Heart right ventricle (tissue), 16 donors: ENCODE measurements around the gene TMEM120B. TPM values are rescaled to one million over a fixed set of nuclear protein-coding genes. Genes with fewer than 3 reads are reported as not detected.
"Not testable (repeated sequence)": the region's sequence is repeated elsewhere in the genome, so short reads cannot be mapped to it uniquely, and the experiment has no call there.

Source experiments
- ATAC-seq, 8 donors: fragments of 200-7000 bp; cut with Tn5 transposase; one replicate each; pipeline ENCODE4 v1.9.1; 2020; ENCODE audit warnings: mild to moderate bottlenecking in 8 of 8, moderate library complexity in 8 of 8, moderate number of reproducible peaks in 1 of 8
- DNase-seq, 2 donors: peaks; one replicate each; pipeline ENCODE4 v3.0.0-alpha.2; 2020
- H3K27ac ChIP-seq, 10 donors: fragments of 200-600 bp; sonication (generic) in 2 of 10; one replicate each; pipeline versions ENCODE4 v1.5.0 to v1.8.0; 2020 to 2022; ENCODE audit warnings: mild to moderate bottlenecking in 3 of 10
- H3K27me3 ChIP-seq, 7 donors: fragments of 200-600 bp; one replicate each; pipeline ENCODE4 v1.8.0; 2021 to 2022; ENCODE audit warnings: mild to moderate bottlenecking in 2 of 7
- H3K36me3 ChIP-seq, 9 donors: fragments of 200-600 bp; sonication (generic) in 1 of 9; one replicate each; pipeline versions ENCODE4 v1.5.0 to v1.8.0; 2020 to 2022; ENCODE audit warnings: mild to moderate bottlenecking in 2 of 9
- H3K4me1 ChIP-seq, 9 donors: fragments of 200-600 bp; sonication (generic) in 1 of 9; one replicate each; pipeline versions ENCODE4 v1.5.0 to v1.8.0; 2020 to 2022; ENCODE audit warnings: mild to moderate bottlenecking in 4 of 9
- H3K4me3 ChIP-seq, 10 donors: fragments of 200-600 bp; sonication (generic) in 2 of 10; one replicate each; pipeline versions ENCODE4 v1.5.0 to v1.8.0; 2020 to 2022; ENCODE audit warnings: mild to moderate bottlenecking in 7 of 10, moderate library complexity in 2 of 10
- H3K9me3 ChIP-seq, 11 donors: fragments of 200-600 bp in 10 of 11; sonication (generic) in 2 of 11; one replicate each; pipeline versions ENCODE4 v1.5.0 to v1.8.0; 2013 to 2022; ENCODE audit warnings: mild to moderate bottlenecking in 2 of 11, control low read depth in 1 of 11, moderate library complexity in 1 of 11
- CTCF ChIP-seq, 9 donors: fragments of 200-600 bp; sonication (generic) in 2 of 9; IDR thresholded peaks; one replicate each; pipeline versions ENCODE4 v1.5.0 to v1.8.0; 2021 to 2022; ENCODE audit warnings: antibody characterized with exemption in 9 of 9, mild to moderate bottlenecking in 5 of 9, moderate library complexity in 1 of 9
- WGBS, 2 donors: extraction: QIAGEN DNeasy Blood & Tissue Kit; methylation state at CpG; one replicate each; pipeline ENCODE4 v1.1.7; 2013; ENCODE audit warnings: inconsistent platforms in 1 of 2; 5-methylcytosine and 5-hydroxymethylcytosine counted together
- intact Hi-C, 10 donors: fragments of 100-400 bp; cut with DNase I; formaldehyde crosslinking; loops; one replicate each; pipeline versions ENCODE4 v1.11.1 to v1.14.2; 2022
- polyA plus RNA-seq, 2 donors: library from polyadenylated mRNA; stranded (reverse); fragments of 200-250 nt; gene quantifications; one replicate each; pipeline ENCODE4 v1.2.3, GENCODE V29; 2013
- total RNA-seq, 10 donors: library from RNA; stranded (reverse); fragmentation: NEBNext Ultra II Directional in 3 of 10; extraction: Animal tissue kit (Norgen Biotek cat#: 25700) in 3 of 10; gene quantifications; one replicate each; pipeline versions ENCODE4 v1.2.1 to v1.2.4, GENCODE V29; 2021 to 2023
- donor health status: Arrhythmogenic right ventricular cardiomyopathy.
- donor health status: ischemic (EF 13 %, LVEDD 7.1; RV severe dilation, severe dysfunction).
- donor health status: healthy with polysubstance abuse.
- donor health status: DM: no; HTN: yes; CAD: no.
- donor health status: DM: no; HTN: no; CAD: no.
- donor health status: ischemic (EF 25% LVEDD 6.9; RV normal size, moderate dysfunction).
- donor health status: ischemic (EF 25% LVEDD 5.7; RV mildly dilated, moderate dysfunction).
- donor health status: healthy.
- donor health status: DM: yes; HTN: yes; CAD: no.
- donor health status: Ischemic cardiomyopathy.
- donor health status: ischemic (EF 35%, LVEDD 5.7; RV mildly dilated, moderate dysfunction).
- donor health status: nonischemic (EF 11% LVEDD 7.7; RV severe dilation, severe dysfunction).
- donor health status: DM: yes; HTN: yes; CAD: no.
- donor health status: PGD.
- donor health status: ischemic (EF 29% LVEDD 5.4; RV normal size, mild dysfunction).
- donor health status: nonischemic (EF 23%, LVEDD 6.1; RV moderate dilation, normal function).

The TMEM120B gene
- total and polyA plus RNA-seq, 12 donors: 5.3 to 12.7 (median 7.4) TPM

- Histone ChIP-seq H3K9me3 (no peaks in the 10 kb centered on the region), H3K4me3 (no peak overlapping the region), H3K27me3 (no peaks in the 10 kb centered on the region), H3K4me1 (peaks cover 0 to 9% (median 0%) of the 10 kb centered on the region in 9 donors), H3K36me3 (no peaks in the 10 kb centered on the region), H3K27ac (no peak overlapping the region)
- DNase-seq (no peak), ATAC-seq (no peak)
- intact Hi-C loops: loop anchor here in 2 of 10 donors (10.0 kb wide), 1 partner anchor 54 kb away; the partner anchor contains the start of gene ORAI1 (in 2 of the 2)
- TF ChIP-seq CTCF (IDR thresholded peaks at IDR 0.05): no peak
- WGBS, 2 donors: 61 to 69% methylated on average over 8 to 9 of the region's 9 CpGs
These were observed 33.7 kb upstream of the TMEM120B start for GRCh38 chr12:121678716-121679300.

GRCh38 chr12:121679661-121680197 is 32.8 kb upstream of the TMEM120B start:
- DNase-seq, H3K4me3 ChIP-seq, H3K27me3 ChIP-seq, H3K36me3 ChIP-seq, H3K4me1 ChIP-seq, H3K27ac ChIP-seq, H3K9me3 ChIP-seq, ATAC-seq: not testable (repeated sequence)
- intact Hi-C loops: loop anchor here in 9 of 10 donors (2.0 to 10.0 kb wide), 6 partner anchors 55 to 182 kb away; partner anchors contain the start of gene ORAI1 (in 3 of the 9)
- 83 to 85% methylated on average over 12 to 13 of the region's 13 CpGs for WGBS, 2 donors

- Histone ChIP-seq H3K4me1 (peaks cover 0 to 13% (median 5%) of the 10 kb centered on the region in 9 donors), H3K4me3 (no peak overlapping the region), H3K36me3 (no peaks in the 10 kb centered on the region), H3K27ac (no peak overlapping the region), H3K9me3 (no peaks in the 10 kb centered on the region), H3K27me3 (no peaks in the 10 kb centered on the region)
- WGBS, 2 donors: 43 to 53% methylated on average over 3 of the region's 3 CpGs
- intact Hi-C loops: loop anchor here in 3 of 10 donors (5.0 to 10.0 kb wide), 2 partner anchors 62 to 64 kb away; partner anchors contain the start of gene ORAI1 (in 3 of the 3)
- no peak for TF ChIP-seq CTCF (IDR thresholded peaks at IDR 0.05)
- DNase-seq (no peak), ATAC-seq (no peak)
These were observed 23.6 kb upstream of the TMEM120B start for GRCh38 chr12:121688966-121689365.

GRCh38 chr12:121689430-121689829 is 23.1 kb upstream of the TMEM120B start:
- no peaks in the 10 kb centered on the region for H3K9me3 ChIP-seq
- H3K4me3 ChIP-seq: no peak overlapping the region
- no peak for DNase-seq
- WGBS, 2 donors: 88 to 96% methylated on average over 2 of the region's 2 CpGs
- no peaks in the 10 kb centered on the region for H3K27me3 ChIP-seq
- intact Hi-C loops: loop anchor here in 3 of 10 donors (5.0 to 10.0 kb wide), 2 partner anchors 62 to 65 kb away; partner anchors contain the start of gene ORAI1 (in 3 of the 3)
- peaks cover 0 to 13% (median 5%) of the 10 kb centered on the region in 9 donors for H3K4me1 ChIP-seq
- no peak overlapping the region for H3K27ac ChIP-seq
- no peaks in the 10 kb centered on the region for H3K36me3 ChIP-seq
- no peak for TF ChIP-seq CTCF (IDR thresholded peaks at IDR 0.05)
- ATAC-seq: no peak

- H3K27ac ChIP-seq: peak overlapping the region in 3 of 10 donors; percentile 26 to 35 (median 31)
- 74 to 75% methylated on average over 3 of the region's 3 CpGs for WGBS, 2 donors
- not testable (repeated sequence) for H3K4me1 ChIP-seq, H3K9me3 ChIP-seq, H3K27me3 ChIP-seq, DNase-seq, H3K36me3 ChIP-seq, H3K4me3 ChIP-seq
- intact Hi-C loops: loop anchor here in 2 of 10 donors (10.0 kb wide), 1 partner anchor 202 kb away; no protein-coding TSS in a partner anchor
- ATAC-seq: peak in 1 of 8 donors; percentile 2
These were observed 19.8 kb upstream of the TMEM120B start for GRCh38 chr12:121692744-121693143.
